SK-N-SH (cell line): ENCODE data around the gene SGSH. TPM values are rescaled to one million over a fixed set of nuclear protein-coding genes. Genes with fewer than 3 reads are reported as not detected.

Experiments used
- CTCF ChIA-PET: fragments of 300-600, 350-600 bp; formaldehyde crosslinking; extraction: SDS; loops from one replicate; lab custom pipeline; 2021; lab: Yijun Ruan, JAX
- POLR2A ChIA-PET: fragments of 350-600 bp; sonication (Branson Sonifier 250); formaldehyde crosslinking; extraction: SDS; loops from one replicate; lab custom pipeline; 2020; ENCODE audit warnings: antibody characterized with exemption, inconsistent platforms; lab: Yijun Ruan, JAX
- DNase-seq: peaks from one replicate; pipeline ENCODE4 v3.0.0; 2012
- H2AFZ ChIP-seq: fragments of 200-600 bp; sonication (generic); 2 replicates; pipeline ENCODE4 v1.8.1; 2016; ENCODE audit warnings: antibody characterized with exemption, mild to moderate bottlenecking, low read depth
- H3F3A ChIP-seq: fragments of 200-600 bp; sonication (generic); replicated peaks from 2 replicates; pipeline ENCODE3; 2016; ENCODE audit warnings: antibody characterized with exemption, mild to moderate bottlenecking; ENCODE audit not compliant: insufficient read depth
- H3K27ac ChIP-seq, 2 experiments: fragments of 200-500 bp in 1 of 2; fragments of 200-600 bp in 1 of 2; sonication (Bioruptor generic) in 1 of 2; sonication (generic), shearing (Covaris generic) in 1 of 2; 2 replicates each; pipeline versions ENCODE4 v1.5.1 to v1.6.1; 2014 to 2016; ENCODE audit warnings: low read depth in 2 of 2, inconsistent platforms in 1 of 2, low read length in 1 of 2, mild to moderate bottlenecking in 1 of 2, mixed read lengths in 1 of 2
- H3K27me3 ChIP-seq: fragments of 200-600 bp; sonication (generic), shearing (Covaris generic); 2 replicates; pipeline ENCODE4 v1.6.1; 2016; ENCODE audit warnings: mixed run types; ENCODE audit not compliant: insufficient read depth
- H3K36me3 ChIP-seq, 2 experiments: fragments of 200-500 bp in 1 of 2; fragments of 200-600 bp in 1 of 2; sonication (Bioruptor generic) in 1 of 2; sonication (generic) in 1 of 2; replicated peaks in 1 of 2; 2 replicates each; pipeline versions ENCODE3 to v1.5.1; 2014 to 2016; ENCODE audit warnings: low read length in 1 of 2, mild to moderate bottlenecking in 1 of 2; ENCODE audit not compliant: insufficient read depth in 2 of 2, control insufficient read depth in 1 of 2
- H3K4me1 ChIP-seq, 2 experiments: fragments of 200-500 bp in 1 of 2; fragments of 200-600 bp in 1 of 2; sonication (Bioruptor generic) in 1 of 2; sonication (generic), shearing (Covaris generic) in 1 of 2; 2 replicates each; pipeline versions ENCODE4 v1.5.1 to v1.6.1; 2014 to 2016; ENCODE audit warnings: low read depth in 1 of 2, low read length in 1 of 2, mixed run types in 1 of 2; ENCODE audit not compliant: insufficient read depth in 2 of 2, control insufficient read depth in 1 of 2
- H3K4me2 ChIP-seq: fragments of 200-600 bp; sonication (generic), shearing (Covaris generic); 2 replicates; pipeline ENCODE4 v1.6.1; 2017; ENCODE audit warnings: mixed run types
- H3K4me3 ChIP-seq, 2 experiments: fragments of 200-500 bp in 1 of 2; fragments of 200-600 bp in 1 of 2; sonication (Bioruptor generic) in 1 of 2; sonication (generic), shearing (Covaris generic) in 1 of 2; 2 replicates each; pipeline versions ENCODE4 v1.5.1 to v1.8.1; 2014 to 2016; ENCODE audit warnings: low read depth in 2 of 2, inconsistent platforms in 1 of 2, low read length in 1 of 2, mild to moderate bottlenecking in 1 of 2, mixed read lengths in 1 of 2, moderate library complexity in 1 of 2
- H3K79me2 ChIP-seq: fragments of 200-600 bp; sonication (generic); 2 replicates; pipeline ENCODE4 v1.8.1; 2017; ENCODE audit warnings: mild to moderate bottlenecking; ENCODE audit not compliant: insufficient read depth
- H3K9ac ChIP-seq: fragments of 200-600 bp; sonication (generic); 2 replicates; pipeline ENCODE4 v1.6.1; 2017; ENCODE audit warnings: mixed run types
- H3K9me2 ChIP-seq: fragments of 200-600 bp; sonication (generic); 2 replicates; pipeline ENCODE4 v1.6.1; 2017; ENCODE audit warnings: mixed run types
- H3K9me3 ChIP-seq: fragments of 200-600 bp; sonication (generic); 2 replicates; pipeline ENCODE4 v1.6.1; 2017; ENCODE audit warnings: mixed run types, mild to moderate bottlenecking, moderate library complexity
- H4K20me1 ChIP-seq: fragments of 200-600 bp; sonication (generic); 2 replicates; pipeline ENCODE4 v1.6.1; 2017; ENCODE audit warnings: mild to moderate bottlenecking, mixed run types; ENCODE audit not compliant: insufficient read depth
- CHD2 ChIP-seq: fragments of 150-350 bp; IDR thresholded peaks from 2 replicates; pipeline ENCODE4 v1.6.1; 2018; ENCODE audit warnings: low read length; ENCODE audit not compliant: partially characterized antibody
- ELF1 ChIP-seq: IDR thresholded peaks from 2 replicates; pipeline ENCODE4 v1.4.0; 2012
- EP300 ChIP-seq, 2 experiments: IDR thresholded peaks; 2 replicates each; pipeline versions ENCODE4 v1.4.0 to v1.6.1; 2012; ENCODE audit warnings: borderline replicate concordance in 1 of 2, low read depth in 1 of 2, low read length in 1 of 2
- FOSL2 ChIP-seq: IDR thresholded peaks from 2 replicates; pipeline ENCODE4 v1.4.0; 2012; ENCODE audit warnings: low read depth, mild to moderate bottlenecking, moderate library complexity, borderline replicate concordance
- FOXM1 ChIP-seq: IDR thresholded peaks from 2 replicates; pipeline ENCODE4 v1.4.0; 2012; ENCODE audit warnings: low read depth, mild to moderate bottlenecking
- GABPA ChIP-seq: IDR thresholded peaks from 2 replicates; pipeline ENCODE4 v1.4.0; 2012; ENCODE audit warnings: low read depth, mild to moderate bottlenecking
- GATA2 ChIP-seq: sonication (generic); formaldehyde crosslinking; IDR thresholded peaks from 2 replicates; pipeline ENCODE4 v1.5.0; 2020; ENCODE audit warnings: mild to moderate bottlenecking, missing genetic modification reagents
- IRF3 ChIP-seq: fragments of 150-350 bp; IDR thresholded peaks from 2 replicates; pipeline ENCODE4 v1.6.1; 2016; ENCODE audit warnings: mild to moderate bottlenecking, low read depth, low read length
- NRF1 ChIP-seq: IDR thresholded peaks from 2 replicates; pipeline ENCODE4 v1.6.1; 2012; ENCODE audit warnings: low read depth, mild to moderate bottlenecking, low read length
- RFX5 ChIP-seq: IDR thresholded peaks from 2 replicates; pipeline ENCODE4 v1.6.1; 2012; ENCODE audit warnings: mild to moderate bottlenecking, improper control_type of control experiment, low read length
- SIN3A ChIP-seq: IDR thresholded peaks from 2 replicates; pipeline ENCODE4 v1.6.1; 2012; ENCODE audit warnings: low read depth, mild to moderate bottlenecking, low read length, moderate library complexity, borderline replicate concordance
- SMC3 ChIP-seq: IDR thresholded peaks from 2 replicates; pipeline ENCODE4 v1.6.1; 2012; ENCODE audit warnings: low read depth, low read length, improper control_type of control experiment
- TCF12 ChIP-seq: IDR thresholded peaks from 2 replicates; pipeline ENCODE4 v1.4.0; 2012
- USF1 ChIP-seq: IDR thresholded peaks from 2 replicates; pipeline ENCODE4 v1.4.0; 2012; ENCODE audit warnings: low read depth, borderline replicate concordance
- YY1 ChIP-seq: IDR thresholded peaks from 2 replicates; pipeline ENCODE4 v1.4.0; 2012; ENCODE audit warnings: low read depth, mild to moderate bottlenecking
- WGBS: methylation state at CpG from one replicate; pipeline ENCODE4 v1.1.6; 2017; ENCODE audit warnings: low lambda C conversion rate; 5-methylcytosine and 5-hydroxymethylcytosine counted together
- polyA plus RNA-seq, 3 experiments: library from polyadenylated mRNA; depleted of rRNA; stranded (reverse); fragments of >200 nt; gene quantifications; 2 replicates each; pipeline ENCODE4 v1.2.3, GENCODE V29; 2012
- TF ChIP-seq, protein P1 (sequence below): fragments of 150-350 bp; IDR thresholded peaks from 2 replicates; pipeline ENCODE4 v1.6.1; 2017; ENCODE audit warnings: antibody characterized with exemption, low read length, low read depth, borderline replicate concordance
- TF ChIP-seq, protein P2 (sequence below): IDR thresholded peaks from 2 replicates; pipeline ENCODE4 v1.6.1; 2012; ENCODE audit warnings: mild to moderate bottlenecking, low read depth, low read length, moderate library complexity
- TF ChIP-seq, protein P3 (sequence below): IDR thresholded peaks from 2 replicates; pipeline ENCODE4; 2012
- TF ChIP-seq, protein P4 (sequence below): IDR thresholded peaks from 2 replicates; pipeline ENCODE4 v1.4.0; 2012; ENCODE audit warnings: low read depth

SGSH gene
- polyA plus RNA-seq, 1 of the 3 experiments (the other 2 are of a cell fraction) = 161 TPM

- Histone ChIP-seq H3K27me3 (no peaks in the 10 kb centered on the region), H3K27ac (no peak overlapping the region), H3K4me2 (no peak overlapping the region), H2AFZ (no peak overlapping the region), H4K20me1 (no peaks in the 10 kb centered on the region), H3K79me2 (0 out of 2 replicates have a peak, but pooled peaks cover 6% of the 10 kb centered on the region), H3F3A (no peaks in the 10 kb centered on the region), H3K4me3 (no peak overlapping the region), H3K36me3 (peaks cover 19 to 69% of the 10 kb centered on the region in 2 experiments), H3K9me2 (no peaks in the 10 kb centered on the region), H3K4me1 (no peaks in the 10 kb centered on the region), H3K9ac (no peak overlapping the region), H3K9me3 (peaks cover 23% of the 10 kb centered on the region)
- TF ChIP-seq TCF12 (no peak), FOSL2 (no peak), SIN3A (no peak), FOXM1 (no peak), ELF1 (no peak), NRF1 (no peak), IRF3 (no peak), RFX5 (no peak), SMC3 (no peak), EP300 (IDR thresholded peaks at IDR 0.05; ENCODE audit: borderline replicate concordance in 1 of 2, low read depth in 1 of 2, low read length in 1 of 2) (no peak), YY1 (no peak), USF1 (no peak), GATA2 (CRISPR knock-in tag) (no peak), CHD2 (no peak), GABPA (no peak)
- TF ChIP-seq, protein P1, sequence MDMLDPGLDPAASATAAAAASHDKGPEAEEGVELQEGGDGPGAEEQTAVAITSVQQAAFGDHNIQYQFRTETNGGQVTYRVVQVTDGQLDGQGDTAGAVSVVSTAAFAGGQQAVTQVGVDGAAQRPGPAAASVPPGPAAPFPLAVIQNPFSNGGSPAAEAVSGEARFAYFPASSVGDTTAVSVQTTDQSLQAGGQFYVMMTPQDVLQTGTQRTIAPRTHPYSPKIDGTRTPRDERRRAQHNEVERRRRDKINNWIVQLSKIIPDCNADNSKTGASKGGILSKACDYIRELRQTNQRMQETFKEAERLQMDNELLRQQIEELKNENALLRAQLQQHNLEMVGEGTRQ = no peak
- TF ChIP-seq, protein P2, sequence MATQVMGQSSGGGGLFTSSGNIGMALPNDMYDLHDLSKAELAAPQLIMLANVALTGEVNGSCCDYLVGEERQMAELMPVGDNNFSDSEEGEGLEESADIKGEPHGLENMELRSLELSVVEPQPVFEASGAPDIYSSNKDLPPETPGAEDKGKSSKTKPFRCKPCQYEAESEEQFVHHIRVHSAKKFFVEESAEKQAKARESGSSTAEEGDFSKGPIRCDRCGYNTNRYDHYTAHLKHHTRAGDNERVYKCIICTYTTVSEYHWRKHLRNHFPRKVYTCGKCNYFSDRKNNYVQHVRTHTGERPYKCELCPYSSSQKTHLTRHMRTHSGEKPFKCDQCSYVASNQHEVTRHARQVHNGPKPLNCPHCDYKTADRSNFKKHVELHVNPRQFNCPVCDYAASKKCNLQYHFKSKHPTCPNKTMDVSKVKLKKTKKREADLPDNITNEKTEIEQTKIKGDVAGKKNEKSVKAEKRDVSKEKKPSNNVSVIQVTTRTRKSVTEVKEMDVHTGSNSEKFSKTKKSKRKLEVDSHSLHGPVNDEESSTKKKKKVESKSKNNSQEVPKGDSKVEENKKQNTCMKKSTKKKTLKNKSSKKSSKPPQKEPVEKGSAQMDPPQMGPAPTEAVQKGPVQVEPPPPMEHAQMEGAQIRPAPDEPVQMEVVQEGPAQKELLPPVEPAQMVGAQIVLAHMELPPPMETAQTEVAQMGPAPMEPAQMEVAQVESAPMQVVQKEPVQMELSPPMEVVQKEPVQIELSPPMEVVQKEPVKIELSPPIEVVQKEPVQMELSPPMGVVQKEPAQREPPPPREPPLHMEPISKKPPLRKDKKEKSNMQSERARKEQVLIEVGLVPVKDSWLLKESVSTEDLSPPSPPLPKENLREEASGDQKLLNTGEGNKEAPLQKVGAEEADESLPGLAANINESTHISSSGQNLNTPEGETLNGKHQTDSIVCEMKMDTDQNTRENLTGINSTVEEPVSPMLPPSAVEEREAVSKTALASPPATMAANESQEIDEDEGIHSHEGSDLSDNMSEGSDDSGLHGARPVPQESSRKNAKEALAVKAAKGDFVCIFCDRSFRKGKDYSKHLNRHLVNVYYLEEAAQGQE = no peak
- TF ChIP-seq, protein P3, sequence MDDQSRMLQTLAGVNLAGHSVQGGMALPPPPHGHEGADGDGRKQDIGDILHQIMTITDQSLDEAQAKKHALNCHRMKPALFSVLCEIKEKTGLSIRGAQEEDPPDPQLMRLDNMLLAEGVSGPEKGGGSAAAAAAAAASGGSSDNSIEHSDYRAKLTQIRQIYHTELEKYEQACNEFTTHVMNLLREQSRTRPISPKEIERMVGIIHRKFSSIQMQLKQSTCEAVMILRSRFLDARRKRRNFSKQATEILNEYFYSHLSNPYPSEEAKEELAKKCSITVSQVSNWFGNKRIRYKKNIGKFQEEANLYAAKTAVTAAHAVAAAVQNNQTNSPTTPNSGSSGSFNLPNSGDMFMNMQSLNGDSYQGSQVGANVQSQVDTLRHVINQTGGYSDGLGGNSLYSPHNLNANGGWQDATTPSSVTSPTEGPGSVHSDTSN = no peak
- TF ChIP-seq, protein P4, sequence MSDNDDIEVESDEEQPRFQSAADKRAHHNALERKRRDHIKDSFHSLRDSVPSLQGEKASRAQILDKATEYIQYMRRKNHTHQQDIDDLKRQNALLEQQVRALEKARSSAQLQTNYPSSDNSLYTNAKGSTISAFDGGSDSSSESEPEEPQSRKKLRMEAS = no peak
- ChIA-PET POLR2A (no interaction called here), CTCF (interaction anchor here (1.8 kb wide), 1 partner anchor 16 kb away, joined by 7 read pairs; no protein-coding TSS in a partner anchor)
- 90% methylated on average over 17 of the region's 17 CpGs for WGBS
- no peak for DNase-seq
These were observed 16.8 kb upstream of the SGSH start for GRCh38 chr17:80236911-80237310.
